Epithelial cell of prostate (primary cell): Measurements from ENCODE around the gene POLR1D.
"Not testable (repeated sequence)": the region's sequence is repeated elsewhere in the genome, so short reads cannot be mapped to it uniquely, and the experiment has no call there.

ENCODE experiments used
- DNase-seq: peaks from one replicate; pipeline ENCODE4 v3.0.0-alpha.2; 2011; ENCODE audit warnings: low read depth, low spot score
- H3K27ac ChIP-seq: fragments of 450-650 bp; 2 replicates; pipeline ENCODE4 v1.5.1; 2017; ENCODE audit warnings: mild to moderate bottlenecking

POLR1D gene

GRCh38 chr13:27613628-27614027 lies 8.1 kb upstream of the POLR1D start:
- DNase-seq: no peak
- H3K27ac ChIP-seq: no peak overlapping the region

- DNase-seq: peak; percentile 70
- peak overlapping the region; percentile 99 for H3K27ac ChIP-seq
Observed at GRCh38 chr13:27617881-27618321, 3.8 kb upstream of the POLR1D start.

GRCh38 chr13:27619093-27619727 lies 2.5 kb upstream of the POLR1D start:
- peak overlapping the region; percentile 99 for H3K27ac ChIP-seq
- DNase-seq: no peak

GRCh38 chr13:27619728-27620376 lies 1.8 kb upstream of the POLR1D start:
- DNase-seq: no peak
- H3K27ac ChIP-seq: peak overlapping the region; percentile 99

GRCh38 chr13:27620377-27621115 lies 1.1 kb upstream of the POLR1D start, which contains the start of gene LNX2:
Gene LNX2 (minus strand): TSS chr13:27620529. CDS start chr13:27581703, 38,826 bp downstream.
- DNase-seq: peak; percentile 82
- peak within 1 kb of the TSS; percentile 99 for H3K27ac ChIP-seq

- H3K27ac ChIP-seq: peak overlapping the region; percentile 99
- no peak for DNase-seq
Observed at GRCh38 chr13:27621116-27621365, 651 bp upstream of the POLR1D start.

GRCh38 chr13:27622102-27622820 lies 569 bp downstream of the POLR1D start:
- no peak for DNase-seq
- H3K27ac ChIP-seq: peak overlapping the region; percentile 99

- H3K27ac ChIP-seq: peak overlapping the region; percentile 99
Observed at GRCh38 chr13:27622881-27623280, 1.2 kb downstream of the POLR1D start.

GRCh38 chr13:27624071-27624470 lies 2.4 kb downstream of the POLR1D start:
- DNase-seq: no peak
- H3K27ac ChIP-seq: no peak overlapping the region

More at GRCh38 chr13:27622881-27623280, 1.2 kb downstream of the POLR1D start:
- no peak for DNase-seq

- no peak for DNase-seq
- H3K27ac ChIP-seq: no peak overlapping the region
Observed at GRCh38 chr13:27625839-27626238, 4.1 kb downstream of the POLR1D start.

GRCh38 chr13:27627380-27627779 lies 5.7 kb downstream of the POLR1D start:
- DNase-seq: no peak
- H3K27ac ChIP-seq: no peak overlapping the region

GRCh38 chr13:27628081-27628480 lies 6.4 kb downstream of the POLR1D start:
- no peak overlapping the region for H3K27ac ChIP-seq
- DNase-seq: no peak

GRCh38 chr13:27628766-27629165 lies 7.1 kb downstream of the POLR1D start:
- H3K27ac ChIP-seq: not testable (repeated sequence)

GRCh38 chr13:27631156-27631555 lies 9.5 kb downstream of the POLR1D start:
- no peak for DNase-seq
- H3K27ac ChIP-seq: peak overlapping the region; percentile 96

More at GRCh38 chr13:27628766-27629165, 7.1 kb downstream of the POLR1D start:
- not testable (repeated sequence) for DNase-seq

GRCh38 chr13:27631665-27632064 lies 10.0 kb downstream of the POLR1D start:
- H3K27ac ChIP-seq: peak overlapping the region; percentile 96
- no peak for DNase-seq

- DNase-seq: no peak
- H3K27ac ChIP-seq: peak overlapping the region; percentile 96
Observed at GRCh38 chr13:27632214-27632613, 10.5 kb downstream of the POLR1D start.

- H3K27ac ChIP-seq: peak overlapping the region; percentile 96
- DNase-seq: no peak
Observed at GRCh38 chr13:27632648-27633047, 11.0 kb downstream of the POLR1D start.

GRCh38 chr13:27634231-27634630 lies 12.5 kb downstream of the POLR1D start:
- DNase-seq: peak; percentile 100
- peak overlapping the region; percentile 96 for H3K27ac ChIP-seq

GRCh38 chr13:27634791-27635190 lies 13.1 kb downstream of the POLR1D start:
- DNase-seq: no peak
- H3K27ac ChIP-seq: peak overlapping the region; percentile 96

- no peak for DNase-seq
- peak overlapping the region; percentile 96 for H3K27ac ChIP-seq
Observed at GRCh38 chr13:27635266-27635665, 13.6 kb downstream of the POLR1D start.
